Natural killer cell (primary cell): ENCODE data around the gene PALLD. TPM values are rescaled to one million over a fixed set of nuclear protein-coding genes. Genes with fewer than 3 reads are reported as not detected.

ENCODE experiments used
- ATAC-seq, 3 donors: fragments of 150-1000 bp in 2 of 3; fragments of 200-7000 bp in 1 of 3; cut with Tn5 transposase; 1 replicate in 1 of 3; 2 replicates in 2 of 3; pipeline ENCODE4 v1.10.0; 2021; ENCODE audit warnings: mild to moderate bottlenecking in 2 of 3, moderate library complexity in 2 of 3
- DNase-seq, 2 donors: peaks; one replicate each; pipeline versions ENCODE4 v3.0.0 to v3.0.0-alpha.2; 2013 to 2021; ENCODE audit warnings: mixed read lengths in 1 of 2
- H3K27ac ChIP-seq: one replicate; pipeline ENCODE4 v1.5.1; 2013; ENCODE audit warnings: mild to moderate bottlenecking, low read length
- H3K27me3 ChIP-seq: one replicate; pipeline ENCODE4 v1.6.1; 2013; ENCODE audit warnings: low read length; ENCODE audit not compliant: control insufficient read depth, insufficient read depth
- H3K36me3 ChIP-seq: one replicate; pipeline ENCODE4 v1.6.1; 2013; ENCODE audit warnings: low read length; ENCODE audit not compliant: control insufficient read depth, insufficient read depth
- H3K4me1 ChIP-seq: one replicate; pipeline ENCODE4 v1.6.1; 2013; ENCODE audit warnings: low read length; ENCODE audit not compliant: control insufficient read depth, insufficient read depth
- H3K4me3 ChIP-seq: one replicate; pipeline ENCODE4 v1.5.1; 2013; ENCODE audit warnings: low read length
- H3K9me3 ChIP-seq: one replicate; pipeline ENCODE4 v1.6.1; 2013; ENCODE audit warnings: low read length; ENCODE audit not compliant: control insufficient read depth, insufficient read depth
- H3K27ac Mint-ChIP-seq, 2 donors: one replicate each; pipeline ENCODE4 v1.8.0; 2022; ENCODE audit warnings: mild to moderate bottlenecking in 2 of 2, mixed read lengths in 2 of 2, moderate library complexity in 1 of 2
- H3K27me3 Mint-ChIP-seq, 2 donors: one replicate each; pipeline ENCODE4 v1.8.0; 2022; ENCODE audit warnings: low read depth in 2 of 2, mixed read lengths in 2 of 2
- H3K36me3 Mint-ChIP-seq: one replicate; pipeline ENCODE4 v1.8.0; 2022; ENCODE audit warnings: mixed read lengths
- H3K4me1 Mint-ChIP-seq, 2 donors: one replicate each; pipeline ENCODE4 v1.8.0; 2022; ENCODE audit warnings: mixed read lengths in 2 of 2
- H3K4me3 Mint-ChIP-seq: one replicate; pipeline ENCODE4 v1.8.0; 2022; ENCODE audit warnings: mild to moderate bottlenecking, moderate library complexity, mixed read lengths
- H3K9me3 Mint-ChIP-seq, 2 donors: one replicate each; pipeline ENCODE4 v1.8.0; 2022; ENCODE audit warnings: mixed read lengths in 2 of 2
- WGBS: methylation state at CpG from one replicate; pipeline ENCODE4 v1.1.7; 2013; ENCODE audit warnings: missing lambda C conversion rate; ENCODE audit not compliant: insufficient coverage; 5-methylcytosine and 5-hydroxymethylcytosine counted together
- intact Hi-C: fragments of 100-400 bp; cut with micrococcal nuclease; formaldehyde crosslinking; loops from one replicate; pipeline ENCODE4 v1.14.2; 2022
- total RNA-seq, 4 donors: library from RNA; stranded (reverse); fragments of 120-200 nt in 1 of 4; gene quantifications; one replicate each; pipeline versions ENCODE4 v1.2.3 to v1.2.4, GENCODE V29; 2013 to 2022
- TF ChIP-seq, protein P1 (sequence below): fragments of 200-600 bp; IDR thresholded peaks from one replicate; pipeline ENCODE4 v1.8.0; 2022; ENCODE audit warnings: antibody characterized with exemption

The PALLD gene
- total RNA-seq, 3 donors from 2014 or later (not counting 1 experiment from before 2014, with no cell fraction given) = 15.1 to 25.4 (median 22.8) TPM

- no peak overlapping the region for H3K4me3 Mint-ChIP-seq
- H3K36me3 Mint-ChIP-seq = no peaks in the 10 kb centered on the region
- H3K27me3 Mint-ChIP-seq = peaks cover 17 to 44% of the 10 kb centered on the region in 2 donors
- ATAC-seq (no peak), DNase-seq (no peak)
- H3K27ac ChIP-seq = no peak overlapping the region
- 86% methylated on average over 3 of the region's 4 CpGs for WGBS
- no peaks in the 10 kb centered on the region for H3K4me1 ChIP-seq
- no peak overlapping the region for H3K4me3 ChIP-seq
- TF ChIP-seq, protein P1, sequence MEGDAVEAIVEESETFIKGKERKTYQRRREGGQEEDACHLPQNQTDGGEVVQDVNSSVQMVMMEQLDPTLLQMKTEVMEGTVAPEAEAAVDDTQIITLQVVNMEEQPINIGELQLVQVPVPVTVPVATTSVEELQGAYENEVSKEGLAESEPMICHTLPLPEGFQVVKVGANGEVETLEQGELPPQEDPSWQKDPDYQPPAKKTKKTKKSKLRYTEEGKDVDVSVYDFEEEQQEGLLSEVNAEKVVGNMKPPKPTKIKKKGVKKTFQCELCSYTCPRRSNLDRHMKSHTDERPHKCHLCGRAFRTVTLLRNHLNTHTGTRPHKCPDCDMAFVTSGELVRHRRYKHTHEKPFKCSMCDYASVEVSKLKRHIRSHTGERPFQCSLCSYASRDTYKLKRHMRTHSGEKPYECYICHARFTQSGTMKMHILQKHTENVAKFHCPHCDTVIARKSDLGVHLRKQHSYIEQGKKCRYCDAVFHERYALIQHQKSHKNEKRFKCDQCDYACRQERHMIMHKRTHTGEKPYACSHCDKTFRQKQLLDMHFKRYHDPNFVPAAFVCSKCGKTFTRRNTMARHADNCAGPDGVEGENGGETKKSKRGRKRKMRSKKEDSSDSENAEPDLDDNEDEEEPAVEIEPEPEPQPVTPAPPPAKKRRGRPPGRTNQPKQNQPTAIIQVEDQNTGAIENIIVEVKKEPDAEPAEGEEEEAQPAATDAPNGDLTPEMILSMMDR = no peak
- peaks cover 6% of the 10 kb centered on the region in 2 donors for H3K4me1 Mint-ChIP-seq
- no peaks in the 10 kb centered on the region for H3K9me3 Mint-ChIP-seq
- no peaks in the 10 kb centered on the region for H3K36me3 ChIP-seq
- intact Hi-C loops = no loop called here
- H3K27me3 ChIP-seq = no peaks in the 10 kb centered on the region
- no peak overlapping the region for H3K27ac Mint-ChIP-seq
- no peaks in the 10 kb centered on the region for H3K9me3 ChIP-seq
Observed at GRCh38 chr4:168656055-168656660, 159.3 kb downstream of the PALLD start.

- Histone ChIP-seq H3K9me3 (no peaks in the 10 kb centered on the region), H3K27ac (no peak overlapping the region), H3K36me3 (no peaks in the 10 kb centered on the region), H3K4me1 (no peaks in the 10 kb centered on the region), H3K4me3 (no peak overlapping the region), H3K27me3 (no peaks in the 10 kb centered on the region)
- DNase-seq (no peak), ATAC-seq (no peak)
- Mint-ChIP-seq H3K27me3 (peaks cover 17 to 38% of the 10 kb centered on the region in 2 donors), H3K4me1 (peaks cover 6% of the 10 kb centered on the region in 2 donors), H3K4me3 (no peak overlapping the region), H3K9me3 (no peaks in the 10 kb centered on the region), H3K36me3 (no peaks in the 10 kb centered on the region), H3K27ac (no peak overlapping the region)
- TF ChIP-seq, protein P1 = no peak
- 99% methylated on average over 3 of the region's 3 CpGs for WGBS
- intact Hi-C loops = no loop called here
Observed at GRCh38 chr4:168656946-168657473, 160.2 kb downstream of the PALLD start.

GRCh38 chr4:168658751-168659150, 161.9 kb downstream of the PALLD start:
- Histone ChIP-seq H3K27ac (no peak overlapping the region), H3K4me1 (no peaks in the 10 kb centered on the region), H3K27me3 (no peaks in the 10 kb centered on the region), H3K9me3 (no peaks in the 10 kb centered on the region), H3K4me3 (no peak overlapping the region), H3K36me3 (no peaks in the 10 kb centered on the region)
- ATAC-seq (no peak), DNase-seq (no peak)
- TF ChIP-seq, protein P1 = no peak
- H3K27ac Mint-ChIP-seq = no peak overlapping the region
- H3K4me1 Mint-ChIP-seq = peaks cover 6% of the 10 kb centered on the region in 2 donors
- WGBS = 98% methylated on average over 3 of the region's 3 CpGs
- peaks cover 13 to 24% of the 10 kb centered on the region in 2 donors for H3K27me3 Mint-ChIP-seq
- H3K4me3 Mint-ChIP-seq = no peak overlapping the region
- intact Hi-C loops = no loop called here
- no peaks in the 10 kb centered on the region for H3K36me3 Mint-ChIP-seq
- H3K9me3 Mint-ChIP-seq = no peaks in the 10 kb centered on the region
